HG03520 (cell line): ENCODE measurements around the gene LHFPL3.

Experiments used
- ATAC-seq: cut with Tn5 transposase; IDR thresholded peaks from one replicate; pipeline ENCODE4 v1.9.1; 2021; ENCODE audit warnings: mild to moderate bottlenecking, moderate library complexity; ENCODE audit not compliant: unreplicated experiment

Gene LHFPL3

DNA sequence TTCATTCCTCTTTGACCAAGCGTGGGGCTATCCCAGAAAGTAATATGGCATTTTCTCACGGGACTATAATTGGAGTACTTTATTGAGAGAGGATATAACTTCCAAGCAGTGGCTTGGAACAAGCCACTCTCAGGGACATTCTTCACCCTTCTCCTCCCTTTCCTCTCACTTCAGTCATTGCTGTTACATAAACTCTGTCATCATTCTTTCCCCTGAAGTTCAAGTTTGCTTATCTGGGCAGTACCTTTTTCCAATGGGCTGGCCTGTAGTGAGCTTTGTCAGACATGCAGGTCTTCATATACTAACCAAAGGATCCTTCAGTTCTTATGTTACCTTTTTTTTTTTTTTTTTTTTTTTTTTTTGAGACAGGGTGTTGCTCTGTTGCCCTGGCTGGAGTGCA is 626.9 kb downstream of the LHFPL3 start:
- no peak for ATAC-seq
